ENCODE data around the gene MAN1C1.
"Not testable (repeated sequence)": the region's sequence is repeated elsewhere in the genome, so short reads cannot be mapped to it uniquely, and the experiment has no call there.

MAN1C1 gene

GRCh38 chr1:25583519-25584370, 32.8 kb upstream of the MAN1C1 start:
- DNase-seq: no peak

- no peak for DNase-seq
Observed at GRCh38 chr1:25586181-25586588, 30.4 kb upstream of the MAN1C1 start.

DNA sequence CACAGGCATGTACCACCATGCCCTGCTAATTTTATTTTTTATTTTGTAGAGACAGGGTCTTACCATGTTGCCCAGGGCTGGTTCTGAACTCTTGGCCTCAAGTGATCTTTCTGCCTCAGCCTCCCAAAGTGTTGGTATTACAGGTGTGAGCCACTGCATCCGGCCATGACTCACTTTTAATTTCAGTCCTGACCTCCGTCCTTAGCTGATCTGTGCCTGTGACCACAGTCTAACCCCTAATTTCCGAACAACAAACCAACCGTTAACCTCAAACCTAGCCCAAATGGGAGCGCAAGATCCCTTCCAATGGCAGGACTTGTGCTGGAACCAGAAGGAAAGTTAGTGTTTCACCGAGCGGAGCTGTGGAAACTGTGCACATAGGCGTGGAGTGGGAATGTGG, 29.3 kb upstream of the MAN1C1 start:
- DNase-seq: no peak

- DNase-seq: not testable (repeated sequence)
Observed at GRCh38 chr1:25588224-25588623, 28.4 kb upstream of the MAN1C1 start.

- DNase-seq: not testable (repeated sequence)
Observed at GRCh38 chr1:25588786-25589185, 27.8 kb upstream of the MAN1C1 start.

DNA sequence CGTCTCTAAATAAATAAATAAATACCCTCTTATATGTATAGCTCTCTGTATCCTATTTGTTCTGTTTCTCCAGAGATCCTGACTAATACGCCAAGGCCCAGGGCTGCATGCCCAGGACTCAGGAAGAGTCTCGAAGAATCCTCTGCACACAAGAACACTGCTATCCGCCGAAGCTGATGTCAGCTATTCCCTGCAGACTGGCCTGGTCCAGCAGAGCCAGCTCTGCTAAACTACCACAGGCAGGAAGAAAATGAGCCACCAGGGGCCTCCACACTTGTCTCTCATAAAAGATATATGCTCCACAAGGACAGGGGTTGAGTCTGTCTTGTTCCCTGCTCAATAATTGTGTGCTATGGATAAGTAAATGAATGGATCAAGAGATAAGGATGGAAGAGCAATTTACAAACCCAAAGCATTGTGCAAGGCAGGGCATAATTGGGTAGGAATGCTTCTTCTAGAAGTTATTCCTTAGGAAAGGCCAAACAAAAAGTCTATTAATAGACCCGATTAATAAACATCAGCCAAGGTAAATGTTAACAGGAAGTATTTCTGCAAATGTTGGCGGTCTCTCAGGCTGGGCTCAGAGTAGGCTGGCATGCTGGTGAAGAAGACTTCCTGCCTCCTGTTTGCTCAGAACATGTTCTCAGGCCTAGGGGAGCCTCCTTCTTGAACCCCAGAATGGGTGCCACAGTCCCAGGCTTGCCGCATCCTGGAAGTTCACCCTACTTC, 26.3 kb upstream of the MAN1C1 start:
- no peak for DNase-seq

DNA sequence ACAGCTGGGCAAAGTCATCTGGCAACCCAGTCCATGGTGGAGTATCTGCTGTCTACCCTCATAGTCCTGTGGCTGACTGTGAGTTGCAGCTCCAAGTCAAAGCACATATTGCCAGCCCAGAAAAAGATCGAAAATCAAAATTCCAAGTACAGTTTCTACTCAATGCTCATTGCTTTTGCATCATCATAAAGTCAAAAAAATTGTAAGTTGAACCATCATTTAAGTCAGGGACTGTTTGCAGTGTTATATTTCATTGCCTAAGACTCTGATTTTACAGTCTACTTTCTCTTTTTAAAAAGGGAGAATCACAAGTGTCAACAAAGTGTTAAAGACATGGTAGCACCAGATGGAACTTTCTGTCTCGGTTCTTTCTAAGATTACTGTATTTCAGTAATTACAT, 22.7 kb upstream of the MAN1C1 start:
- DNase-seq: no peak

DNA sequence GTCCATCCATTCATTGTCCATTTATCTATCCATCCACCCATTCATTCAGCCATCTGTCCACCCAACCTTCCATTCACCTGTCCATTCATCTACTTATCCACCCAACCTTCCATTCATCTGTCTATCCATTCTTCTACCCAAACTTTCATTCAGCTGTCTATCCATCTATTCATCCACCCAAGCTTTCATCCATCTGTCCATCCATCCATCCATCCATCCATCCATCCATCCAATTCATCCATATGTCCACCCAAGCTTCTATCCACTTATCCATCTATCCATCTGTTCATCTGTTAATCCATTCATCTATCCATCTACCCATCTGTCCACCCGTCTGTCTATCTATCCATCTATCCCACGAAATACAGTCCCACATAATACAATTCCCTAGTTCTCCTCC, 21.6 kb upstream of the MAN1C1 start:
- DNase-seq: no peak

DNA sequence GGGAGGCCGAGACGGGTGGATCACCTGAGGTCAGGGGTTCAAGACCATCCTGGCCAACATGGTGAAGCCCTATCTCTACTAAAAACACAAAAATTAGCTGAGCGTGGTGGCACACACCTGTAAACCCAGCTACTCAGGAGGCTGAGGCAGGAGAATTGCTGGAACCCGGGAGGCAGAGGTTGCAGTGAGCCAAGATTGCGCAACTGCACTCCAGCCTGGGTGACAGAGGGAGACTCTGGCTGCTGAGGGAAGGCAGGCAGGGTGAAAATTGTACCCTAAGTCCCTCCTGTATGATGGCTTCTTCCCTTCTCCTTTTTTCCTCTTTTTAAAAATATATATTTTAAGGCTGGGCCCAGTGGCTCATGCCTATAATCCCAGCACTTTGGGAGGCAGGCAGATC, 19.9 kb upstream of the MAN1C1 start:
- DNase-seq: not testable (repeated sequence)

GRCh38 chr1:25598879-25599278, 17.7 kb upstream of the MAN1C1 start:
- no peak for DNase-seq

DNA sequence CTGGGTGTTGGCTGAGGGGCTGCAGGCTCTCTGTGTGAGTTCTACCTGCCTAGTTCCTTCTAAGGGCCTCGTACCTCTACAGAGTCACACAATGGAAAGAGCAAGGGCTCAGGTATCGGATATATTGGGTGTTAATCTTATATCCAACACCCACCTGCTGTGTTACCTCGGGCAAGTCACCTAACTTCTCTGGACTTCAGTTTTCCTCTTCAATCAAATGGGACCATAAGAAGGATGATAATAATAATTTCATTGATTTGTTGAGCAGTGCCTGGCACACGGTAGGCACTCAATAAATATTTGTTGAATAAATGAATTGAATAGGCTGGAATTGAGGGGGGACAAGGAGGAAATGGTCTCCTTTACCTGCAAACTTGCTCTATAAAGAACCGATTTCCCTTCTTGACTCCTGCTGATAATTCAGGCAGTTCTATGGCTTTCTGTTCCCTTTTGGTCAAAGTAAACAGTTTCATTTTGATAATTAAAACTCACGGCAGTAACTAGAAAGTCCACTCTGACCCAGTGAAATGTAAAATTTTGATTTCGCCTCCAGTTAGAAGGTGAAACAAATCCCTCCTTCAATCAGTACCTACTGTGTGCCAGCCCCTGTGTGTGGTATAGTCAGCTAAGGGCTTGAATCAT, 16.5 kb upstream of the MAN1C1 start:
- no peak for DNase-seq

DNA sequence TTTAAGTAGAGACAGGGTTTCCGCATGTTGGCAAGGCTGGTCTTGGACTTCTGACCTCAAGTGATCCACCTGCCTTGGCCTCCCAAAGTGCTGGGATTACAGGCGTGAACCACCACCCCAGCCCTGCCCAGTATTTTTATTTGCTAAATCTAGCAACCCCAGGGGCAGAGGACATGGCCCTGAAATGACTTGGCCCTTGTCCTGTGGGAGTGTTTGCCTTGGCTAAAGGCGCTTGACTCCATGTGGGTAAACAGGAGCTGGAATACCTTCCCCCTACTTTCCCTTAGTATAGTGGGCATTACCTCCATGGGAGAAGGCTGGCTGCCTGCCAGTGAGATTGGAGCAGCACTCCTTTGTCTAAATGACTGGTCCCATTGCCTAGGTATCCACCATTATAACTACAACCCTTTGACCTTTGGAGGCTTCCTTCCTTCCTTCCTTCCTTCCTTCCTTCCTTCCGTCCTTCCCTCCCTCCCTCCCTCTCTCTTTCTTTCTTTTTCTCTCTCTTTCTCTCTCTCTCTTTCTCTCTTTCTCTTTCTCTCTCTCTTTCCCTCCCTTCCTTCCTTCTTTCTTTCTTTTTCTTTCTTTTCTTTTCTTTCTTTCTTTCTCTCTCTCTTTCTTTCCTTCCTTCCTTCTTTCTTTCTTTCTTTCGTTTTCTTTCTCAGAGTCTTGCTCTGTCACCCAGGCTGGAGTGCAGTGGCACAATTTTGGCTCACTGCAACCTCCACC, 15.5 kb upstream of the MAN1C1 start:
- DNase-seq: not testable (repeated sequence)

DNA sequence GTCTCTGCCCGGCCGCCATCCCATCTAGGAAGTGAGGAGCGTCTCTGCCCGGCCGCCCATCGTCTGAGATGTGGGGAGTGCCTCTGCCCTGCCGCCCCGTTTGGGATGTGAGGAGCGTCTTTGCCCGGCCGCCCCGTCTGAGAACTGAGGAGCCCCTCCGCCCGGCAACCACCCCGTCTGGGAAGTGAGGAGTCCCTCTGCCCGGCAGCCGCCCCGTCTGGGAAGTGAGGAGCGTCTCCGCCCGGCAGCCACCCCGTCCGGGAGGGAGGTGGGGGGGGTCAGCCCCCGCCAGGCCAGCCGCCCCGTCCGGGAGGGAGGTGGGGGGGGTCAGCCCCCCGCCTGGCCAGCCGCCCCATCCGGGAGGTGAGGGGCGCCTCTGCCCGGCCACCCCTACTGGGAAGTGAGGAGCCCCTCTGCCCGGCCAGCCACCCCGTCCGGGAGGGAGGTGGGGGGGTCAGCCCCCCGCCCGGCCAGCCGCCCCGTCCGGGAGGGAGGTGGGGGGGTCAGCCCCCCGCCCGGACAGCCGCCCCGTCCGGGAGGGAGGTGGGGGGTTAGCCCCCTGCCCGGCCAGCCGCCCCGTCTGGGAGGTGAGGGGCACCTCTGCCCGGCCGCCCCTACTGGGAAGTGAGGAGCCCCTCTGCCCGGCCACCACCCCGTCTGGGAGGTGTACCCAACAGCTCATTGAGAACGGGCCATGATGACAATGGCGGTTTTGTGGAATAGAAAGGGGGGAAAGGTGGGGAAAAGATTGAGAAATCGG, 12.6 kb upstream of the MAN1C1 start:
- DNase-seq: not testable (repeated sequence)

GRCh38 chr1:25607123-25607522, 9.5 kb upstream of the MAN1C1 start:
- no peak for DNase-seq

GRCh38 chr1:25608488-25609178, 8.0 kb upstream of the MAN1C1 start:
- DNase-seq: peak; percentile 82

DNA sequence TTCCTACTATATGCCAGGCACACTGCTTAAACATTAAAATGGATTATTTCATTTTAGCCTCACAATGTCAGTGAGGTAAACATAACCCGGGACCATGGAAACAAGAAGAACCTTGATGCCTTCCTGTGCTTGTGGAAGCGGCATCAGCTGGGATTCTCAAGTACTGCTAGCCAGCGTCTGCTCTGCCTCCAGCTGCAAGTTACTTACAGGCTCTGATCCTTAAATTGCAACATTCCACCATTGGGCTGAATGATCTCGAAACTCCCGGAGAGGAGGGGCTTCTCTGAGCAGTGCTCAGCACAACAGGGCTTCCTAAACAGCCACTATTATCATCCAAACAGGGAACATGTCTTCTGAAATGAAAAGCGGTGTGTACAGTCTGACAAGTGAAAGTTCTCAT, 6.7 kb upstream of the MAN1C1 start:
- no peak for DNase-seq

DNA sequence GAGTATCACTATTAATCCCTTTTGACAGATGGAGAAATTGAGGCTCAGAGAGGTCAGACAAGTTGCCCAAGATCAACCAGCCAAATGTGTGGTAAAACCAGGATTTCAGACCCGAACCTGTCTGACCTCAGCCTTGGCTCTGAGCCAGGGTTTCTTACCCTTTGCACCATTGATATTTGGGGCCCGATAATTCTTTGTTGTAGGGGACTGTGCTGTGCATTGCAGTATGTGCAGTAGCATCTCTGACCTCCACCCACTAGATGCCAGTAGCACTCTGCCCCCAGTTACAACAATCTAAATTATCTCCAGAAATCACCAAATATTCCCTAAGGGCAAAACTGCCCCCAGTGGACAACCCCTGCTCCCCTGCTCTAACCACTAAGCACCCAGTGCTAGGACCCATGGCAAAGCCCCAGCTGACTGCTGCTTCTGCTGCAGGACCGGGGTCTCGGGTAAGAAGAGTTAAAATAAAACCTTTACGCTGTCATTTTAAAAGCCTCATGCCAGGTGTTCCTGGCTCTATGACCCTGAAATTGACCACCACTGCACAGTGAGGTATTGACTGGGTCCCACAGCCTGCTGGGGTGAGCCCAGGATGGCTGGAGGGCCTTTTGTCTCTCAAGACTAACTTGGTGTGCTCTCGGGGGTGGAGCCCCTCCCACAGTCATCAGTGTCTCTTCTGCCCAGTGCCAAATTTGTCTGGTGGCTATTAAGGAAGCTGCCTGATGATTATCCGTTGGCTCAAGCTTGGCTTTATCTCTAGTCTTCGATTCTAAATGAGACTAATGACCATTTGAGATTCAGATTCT, 5.6 kb upstream of the MAN1C1 start:
- no peak for DNase-seq

DNA sequence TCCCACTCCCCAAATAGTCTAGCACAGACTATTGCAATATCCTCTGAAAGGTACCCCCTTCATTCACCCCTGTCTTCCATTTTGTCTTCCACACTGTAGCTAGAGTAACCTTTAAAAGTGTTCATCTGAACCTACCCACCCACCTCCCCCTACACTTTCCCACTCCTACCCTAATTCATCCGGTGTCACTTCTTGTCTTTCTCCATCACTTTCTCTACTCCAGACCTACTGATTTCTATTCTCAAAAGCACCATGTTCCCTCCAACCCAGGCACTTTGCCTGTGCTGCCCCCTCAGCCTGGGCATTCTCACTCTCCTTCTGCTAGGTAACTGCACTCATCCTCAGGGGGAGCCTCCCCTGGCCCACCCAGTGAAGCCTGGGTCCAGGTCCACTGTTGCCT, 4.7 kb upstream of the MAN1C1 start:
- no peak for DNase-seq

GRCh38 chr1:25612421-25612820, 4.2 kb upstream of the MAN1C1 start:
- no peak for DNase-seq

DNA sequence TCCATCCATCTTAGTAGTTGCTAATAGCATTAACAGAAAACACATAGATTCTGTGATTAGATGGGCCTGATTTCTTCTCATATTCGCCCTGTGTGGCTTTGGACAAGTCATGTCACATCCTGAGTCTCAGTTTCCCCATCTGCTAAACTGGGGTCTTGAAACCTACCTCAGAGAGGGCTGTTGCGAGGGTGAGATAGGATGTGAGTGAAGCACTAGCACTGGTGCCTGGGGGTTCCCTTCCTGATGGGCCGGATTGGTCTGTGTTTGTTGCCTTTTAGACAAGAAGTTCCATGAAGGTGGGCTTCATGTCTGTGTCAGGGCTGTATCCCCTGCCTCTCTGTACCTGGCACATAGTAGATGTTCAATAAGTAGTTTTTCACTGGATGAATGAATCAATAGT, 3.5 kb upstream of the MAN1C1 start:
- no peak for DNase-seq

Measured in CD4-positive, alpha-beta T cell treated with Interferon gamma for 1 hour (primary cell).